ENCODE data around the gene CFAP410.

DNA sequence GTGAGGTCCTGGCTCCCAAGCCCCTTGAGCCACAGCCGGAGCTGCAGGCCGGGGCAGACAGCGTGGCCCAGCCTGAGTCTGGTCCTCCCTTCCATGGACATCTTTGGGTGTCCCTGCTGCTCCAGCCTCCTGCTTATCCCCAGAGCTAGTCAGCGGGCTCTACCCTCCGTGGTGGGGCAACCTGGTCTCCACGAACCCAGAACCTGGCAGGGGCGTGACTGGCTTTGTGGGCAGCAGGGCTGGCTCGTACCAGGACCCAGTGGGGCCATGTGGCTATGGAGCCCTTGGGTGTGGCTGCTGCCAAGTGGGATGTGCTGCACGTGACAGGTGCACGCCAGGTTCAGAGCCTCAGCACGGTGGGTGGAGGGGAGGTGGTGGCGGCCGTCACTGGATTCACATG, 18.3 kb downstream of the CFAP410 start:
- TF ChIP-seq POLR2A (IDR thresholded peaks at IDR 0.05; ENCODE audit: low read depth, low read length) (no peak), POLR2AphosphoS5 (IDR thresholded peaks at IDR 0.05; ENCODE audit: low read depth, low read length) (no peak)
